H1 (cell line): ENCODE measurements around the gene ESYT1. TPM values are rescaled to one million over a fixed set of nuclear protein-coding genes. Genes with fewer than 3 reads are reported as not detected.

ENCODE experiments used
- CTCF ChIA-PET: fragments of 300-600 bp; sonication (Branson Sonifier 250); formaldehyde crosslinking; loops from one replicate; lab custom pipeline; 2021; ENCODE audit not compliant: partially characterized antibody; lab: Charles Lee
- POLR2A ChIA-PET: fragments of 300-600 bp; sonication (Branson Sonifier 250); formaldehyde crosslinking; loops from one replicate; lab custom pipeline; 2021; ENCODE audit warnings: inconsistent platforms; ENCODE audit not compliant: partially characterized antibody; lab: Charles Lee
- DNase-seq, 2 experiments: peaks; one replicate each; pipeline versions ENCODE4 v3.0.0 to v3.0.0-alpha.2; 2010 to 2022; ENCODE audit warnings: low spot score in 2 of 2, low read depth in 1 of 2, mixed read lengths in 1 of 2
- FAIRE-seq: peaks from 2 replicates; lab custom pipeline; 2011; peaks lifted over from hg19 to GRCh38; lab: Jason Lieb, UNC
- H2AFZ ChIP-seq: 2 replicates; pipeline ENCODE4 v1.8.1; 2012; ENCODE audit warnings: low read length, inconsistent platforms
- H2AK5ac ChIP-seq: 2 replicates; pipeline ENCODE4 v1.6.1; 2013; ENCODE audit warnings: low read depth, low read length
- H2BK120ac ChIP-seq: replicated peaks from 2 replicates; pipeline ENCODE3; 2013; ENCODE audit warnings: low read depth, low read length, inconsistent platforms
- H2BK12ac ChIP-seq: 2 replicates; pipeline ENCODE4 v1.6.1; 2013; ENCODE audit warnings: low read depth, low read length
- H2BK15ac ChIP-seq: 2 replicates; pipeline ENCODE4 v1.6.1; 2013; ENCODE audit warnings: low read length
- H2BK20ac ChIP-seq: 2 replicates; pipeline ENCODE4 v1.6.1; 2013; ENCODE audit warnings: low read length
- H2BK5ac ChIP-seq: 2 replicates; pipeline ENCODE4 v1.6.1; 2013; ENCODE audit warnings: low read depth, low read length
- H3K14ac ChIP-seq: 2 replicates; pipeline ENCODE4 v1.6.1; 2013; ENCODE audit warnings: inconsistent platforms; ENCODE audit not compliant: insufficient read length
- H3K18ac ChIP-seq: 2 replicates; pipeline ENCODE4 v1.6.1; 2013; ENCODE audit warnings: low read length; ENCODE audit errors: extremely low read depth
- H3K23ac ChIP-seq: 2 replicates; pipeline ENCODE4 v1.6.1; 2013; ENCODE audit warnings: inconsistent platforms; ENCODE audit not compliant: insufficient read length
- H3K23me2 ChIP-seq: 2 replicates; pipeline ENCODE4 v1.6.1; 2013; ENCODE audit warnings: low read depth, low read length
- H3K27ac ChIP-seq: 2 replicates; pipeline ENCODE4 v1.6.1; 2011; ENCODE audit warnings: low read depth, low read length, inconsistent platforms
- H3K27me3 ChIP-seq, 4 experiments: replicated peaks in 1 of 4; 1 replicate in 1 of 4; 2 replicates in 3 of 4; pipeline versions ENCODE4 v1.6.1 to v1.8.1; 2011 to 2013; ENCODE audit warnings: low read length in 3 of 4, mild to moderate bottlenecking in 3 of 4, inconsistent platforms in 2 of 4, mixed read lengths in 2 of 4, moderate library complexity in 1 of 4; ENCODE audit not compliant: control insufficient read depth in 3 of 4, insufficient read depth in 3 of 4; ENCODE audit errors: extremely low read depth in 1 of 4
- H3K36me3 ChIP-seq, 4 experiments: 2 replicates each; pipeline versions ENCODE4 v1.6.1 to v1.8.1; 2011 to 2013; ENCODE audit warnings: mild to moderate bottlenecking in 4 of 4, low read length in 3 of 4, moderate library complexity in 2 of 4, control low read depth in 1 of 4, inconsistent platforms in 1 of 4; ENCODE audit not compliant: insufficient read depth in 4 of 4, control insufficient read depth in 2 of 4
- H3K4ac ChIP-seq: replicated peaks from 2 replicates; pipeline ENCODE3; 2013; ENCODE audit warnings: low read length, low read depth, mixed read lengths, inconsistent platforms; ENCODE audit not compliant: insufficient read length
- H3K4me1 ChIP-seq, 4 experiments: replicated peaks in 1 of 4; 1 replicate in 1 of 4; 2 replicates in 3 of 4; pipeline versions ENCODE4 v1.6.1 to v1.8.1; 2011 to 2013; ENCODE audit warnings: low read length in 3 of 4, inconsistent platforms in 2 of 4, mixed read lengths in 1 of 4; ENCODE audit not compliant: insufficient read depth in 4 of 4, control insufficient read depth in 3 of 4
- H3K4me2 ChIP-seq, 2 experiments: 2 replicates each; pipeline versions ENCODE4 v1.6.1 to v1.8.1; 2011 to 2013; ENCODE audit warnings: low read depth in 2 of 2, low read length in 2 of 2, control low read depth in 1 of 2, inconsistent platforms in 1 of 2, mild to moderate bottlenecking in 1 of 2; ENCODE audit not compliant: insufficient read depth in 1 of 2
- H3K4me3 ChIP-seq, 4 experiments: fragments of 200-600, 300-600 bp in 1 of 4; sonication (generic), shearing (Covaris generic), sonication (Bioruptor Twin) in 1 of 4; 2 replicates each; pipeline versions ENCODE4 v1.5.1 to v1.8.1; 2011 to 2016; ENCODE audit warnings: low read length in 4 of 4, low read depth in 3 of 4, control low read depth in 2 of 4, inconsistent platforms in 2 of 4, mild to moderate bottlenecking in 2 of 4, mixed read lengths in 1 of 4, moderate library complexity in 1 of 4; ENCODE audit not compliant: insufficient read depth in 2 of 4; ENCODE audit errors: extremely low read depth in 1 of 4
- H3K56ac ChIP-seq: replicated peaks from 2 replicates; pipeline ENCODE3; 2013; ENCODE audit warnings: low read depth, mild to moderate bottlenecking, mixed read lengths, low read length, inconsistent platforms; ENCODE audit not compliant: insufficient read length
- H3K79me1 ChIP-seq: 2 replicates; pipeline ENCODE4 v1.6.1; 2013; ENCODE audit warnings: low read depth, low read length, control low read depth
- H3K79me2 ChIP-seq, 2 experiments: 2 replicates each; pipeline versions ENCODE4 v1.6.1 to v1.8.1; 2012 to 2013; ENCODE audit warnings: low read length in 2 of 2, mild to moderate bottlenecking in 2 of 2, inconsistent platforms in 1 of 2; ENCODE audit not compliant: insufficient read depth in 2 of 2, control insufficient read depth in 1 of 2
- H3K9ac ChIP-seq, 4 experiments: replicated peaks in 1 of 4; 1 replicate in 1 of 4; 2 replicates in 3 of 4; pipeline versions ENCODE4 v1.6.1 to v1.8.1; 2011 to 2013; ENCODE audit warnings: low read depth in 3 of 4, low read length in 3 of 4, control low read depth in 2 of 4, mild to moderate bottlenecking in 2 of 4, moderate library complexity in 2 of 4, inconsistent platforms in 1 of 4; ENCODE audit errors: extremely low read depth in 1 of 4
- H3K9me3 ChIP-seq, 2 experiments: 2 replicates each; pipeline versions ENCODE4 v1.6.1 to v1.8.1; 2012 to 2013; ENCODE audit warnings: mild to moderate bottlenecking in 2 of 2, moderate library complexity in 2 of 2, control low read depth in 1 of 2, inconsistent platforms in 1 of 2, low read depth in 1 of 2, low read length in 1 of 2, mixed read lengths in 1 of 2; ENCODE audit not compliant: insufficient read depth in 2 of 2
- H4K20me1 ChIP-seq, 2 experiments: replicated peaks in 1 of 2; 2 replicates each; pipeline versions ENCODE3 to v1.8.1; 2011 to 2013; ENCODE audit warnings: inconsistent platforms in 2 of 2, low read length in 2 of 2, mild to moderate bottlenecking in 1 of 2; ENCODE audit not compliant: insufficient read depth in 2 of 2, control insufficient read depth in 1 of 2
- H4K5ac ChIP-seq: 2 replicates; pipeline ENCODE4 v1.6.1; 2013; ENCODE audit warnings: low read length, low read depth, mixed read lengths, inconsistent platforms; ENCODE audit not compliant: insufficient read length
- H4K8ac ChIP-seq: 2 replicates; pipeline ENCODE4 v1.8.0; 2013; ENCODE audit warnings: mild to moderate bottlenecking, moderate library complexity, low read length, inconsistent platforms; ENCODE audit not compliant: insufficient read depth; ENCODE audit errors: extremely low read depth
- H4K91ac ChIP-seq: replicated peaks from 2 replicates; pipeline ENCODE3; 2013; ENCODE audit warnings: low read length, mixed read lengths, inconsistent platforms; ENCODE audit not compliant: insufficient read length
- ASH2L ChIP-seq: fragments of 200-600, 300-600 bp; sonication (generic); IDR thresholded peaks from one replicate; pipeline ENCODE4 v1.7.1; 2017; ENCODE audit warnings: low read length
- CTCF ChIP-seq, 3 experiments: IDR thresholded peaks; 1 replicate in 2 of 3; 2 replicates in 1 of 3; pipeline versions ENCODE4 v1.5.1 to v1.6.1; 2011; ENCODE audit warnings: low read length in 3 of 3, mild to moderate bottlenecking in 3 of 3, inconsistent platforms in 2 of 3, low read depth in 1 of 3, moderate library complexity in 1 of 3; ENCODE audit not compliant: insufficient read depth in 1 of 3; ENCODE audit errors: control extremely low read depth in 1 of 3
- GTF2F1 ChIP-seq: IDR thresholded peaks from 2 replicates; pipeline ENCODE4 v1.6.1; 2012; ENCODE audit warnings: low read depth, low read length, improper control_type of control experiment, borderline replicate concordance
- KDM5A ChIP-seq: fragments of 200-600 bp; IDR thresholded peaks from 2 replicates; pipeline ENCODE4 v1.7.1; 2012; ENCODE audit warnings: mild to moderate bottlenecking, low read length, inconsistent platforms, mixed read lengths
- POLR2A ChIP-seq, 2 experiments: IDR thresholded peaks; 1 replicate in 1 of 2; 2 replicates in 1 of 2; pipeline ENCODE4 v1.6.1; 2011; ENCODE audit warnings: low read depth in 2 of 2, low read length in 2 of 2, mild to moderate bottlenecking in 2 of 2; ENCODE audit errors: control extremely low read depth in 1 of 2
- RFX5 ChIP-seq: IDR thresholded peaks from 2 replicates; pipeline ENCODE4 v1.6.1; 2011; ENCODE audit warnings: low read depth, low read length, improper control_type of control experiment, borderline replicate concordance
- WGBS, 2 experiments: shearing (Covaris generic) in 1 of 2; methylation state at CpG; one replicate each; pipeline versions ENCODE4 v1.1.6 to v1.1.7; 2013 to 2015; ENCODE audit warnings: low lambda C conversion rate in 2 of 2, mixed read lengths in 2 of 2, inconsistent platforms in 1 of 2, low coverage in 1 of 2, missing lambda C conversion rate in 1 of 2; ENCODE audit not compliant: insufficient replicate concordance in 2 of 2, insufficient coverage in 1 of 2, insufficient read length in 1 of 2; ENCODE audit errors: extremely low coverage in 1 of 2, missing lambda C conversion rate in 1 of 2; 5-methylcytosine and 5-hydroxymethylcytosine counted together
- polyA plus RNA-seq, 7 experiments: library from polyadenylated mRNA; depleted of rRNA in 3 of 7; stranded (reverse) in 5 of 7; unstranded in 2 of 7; fragments of >200 nt in 5 of 7; fragments of 200-250 nt in 2 of 7; gene quantifications; 1 replicate in 5 of 7; 2 replicates in 1 of 7; 4 replicates in 1 of 7; pipeline versions ENCODE4 v1.2.1 to v1.2.3, GENCODE V29; 2011 to 2013; ENCODE audit warnings: missing spikeins in 2 of 7, mixed read lengths in 2 of 7
- total RNA-seq: library from RNA; stranded (reverse); fragmentation: NEBNext Ultra II Directional; extraction: Animal tissue kit (Norgen Biotek cat#: 25700); gene quantifications from 2 replicates; pipeline ENCODE4 v1.2.1, GENCODE V29; 2021

ESYT1 gene
- total and polyA plus RNA-seq, 2 of the 8 experiments (the other 6 are each of a cell fraction or from before 2014, with no cell fraction given) = 86.9 to 165 TPM

DNA sequence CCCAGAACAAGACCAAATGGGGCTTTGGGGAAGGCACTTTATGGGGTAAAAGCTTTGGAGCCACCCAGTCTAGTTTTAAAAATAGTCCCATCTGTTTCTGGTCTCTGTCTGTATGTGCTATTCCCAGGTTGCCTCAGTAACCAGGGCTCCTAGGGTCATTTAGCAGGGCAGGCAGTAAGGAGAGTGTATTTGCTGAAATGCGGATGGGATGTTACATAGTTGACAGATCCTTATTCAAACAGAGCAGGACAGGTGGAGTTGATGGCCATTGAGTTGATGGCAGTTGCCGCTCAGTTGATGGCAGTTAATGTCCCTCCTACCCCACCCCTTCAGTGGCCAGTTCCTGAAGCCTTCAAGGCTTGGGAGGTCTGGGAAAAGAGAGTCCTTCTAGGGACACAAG lies 5.4 kb upstream of the ESYT1 start:
- H3K4me2 ChIP-seq = no peak overlapping the region
- no peak overlapping the region for H2AK5ac ChIP-seq
- peaks cover 0 to 4% of the 10 kb centered on the region in 2 experiments; a peak in 1 of 4 replicates for H3K79me2 ChIP-seq
- H2BK5ac ChIP-seq = no peak overlapping the region
- no peak overlapping the region for H3K9ac ChIP-seq
- no peak overlapping the region for H4K5ac ChIP-seq
- no peak for TF ChIP-seq POLR2A (IDR thresholded peaks at IDR 0.05; ENCODE audit: control extremely low read depth in 1 of 2, low read depth in 2 of 2, low read length in 2 of 2)
- TF ChIP-seq RFX5 = no peak
- TF ChIP-seq KDM5A = no peak
- TF ChIP-seq ASH2L = no peak
- no peak for TF ChIP-seq CTCF (IDR thresholded peaks at IDR 0.05; ENCODE audit: control extremely low read depth in 1 of 3, insufficient read depth in 1 of 3, low read depth in 1 of 3, low read length in 3 of 3)
- TF ChIP-seq GTF2F1 = no peak
- H2BK20ac ChIP-seq = no peak overlapping the region
- ChIA-PET POLR2A (interaction anchor here (0.6 to 2.2 kb wide), 6 partner anchors 11 to 465 kb away, joined by 3 to 4 read pairs (median 4); no protein-coding TSS in a partner anchor), CTCF (interaction anchor here (0.6 to 1.8 kb wide), 6 partner anchors 14 to 255 kb away, joined by 3 to 7 read pairs (median 4); partner anchors contain the start of genes RNF41 and SMARCC2)
- H3K4ac ChIP-seq = no peak overlapping the region
- no peak overlapping the region for H3K23ac ChIP-seq
- no peak overlapping the region for H3K14ac ChIP-seq
- no peak overlapping the region for H4K91ac ChIP-seq
- peaks cover 0 to 3% of the 10 kb centered on the region in 2 experiments for H4K20me1 ChIP-seq
- no peak overlapping the region for H2BK12ac ChIP-seq
- H3K56ac ChIP-seq = no peak overlapping the region
- H3K27me3 ChIP-seq = no peaks in the 10 kb centered on the region
- no peak overlapping the region for H3K18ac ChIP-seq
- H4K8ac ChIP-seq = no peak overlapping the region
- no peaks in the 10 kb centered on the region; the same call in 1 of the 2 replicates for H3K79me1 ChIP-seq
- FAIRE-seq (no peak), DNase-seq (no peak)
- no peak overlapping the region for H2BK120ac ChIP-seq
- H2AFZ ChIP-seq = no peak overlapping the region
- H3K36me3 ChIP-seq = peaks cover 0 to 11% (median 4%) of the 10 kb centered on the region in 4 experiments; a peak in 6 of 8 replicates
- H2BK15ac ChIP-seq = no peak overlapping the region
- H3K4me1 ChIP-seq = peaks cover 0 to 16% (median 10%) of the 10 kb centered on the region in 4 experiments; a peak in 5 of 7 replicates
- H3K27ac ChIP-seq = no peak overlapping the region
- H3K9me3 ChIP-seq = no peaks in the 10 kb centered on the region
- H3K23me2 ChIP-seq = peaks cover 8% of the 10 kb centered on the region
- H3K4me3 ChIP-seq = no peak overlapping the region
- WGBS, 2 experiments = 92% methylated on average over 2 of the region's 2 CpGs; no CpG with 5 or more reads in 1 of the 2 experiments
